ENCODE measurements around the gene SIGLEC7. TPM values are rescaled to one million over a fixed set of nuclear protein-coding genes. Genes with fewer than 3 reads are reported as not detected.

SIGLEC7 gene
- total and polyA plus RNA-seq, 10 of the 15 experiments (the other 5 are each of a cell fraction or from before 2014, with no cell fraction given): 0.15 TPM; not detected in 9

- TF ChIP-seq, protein P1, sequence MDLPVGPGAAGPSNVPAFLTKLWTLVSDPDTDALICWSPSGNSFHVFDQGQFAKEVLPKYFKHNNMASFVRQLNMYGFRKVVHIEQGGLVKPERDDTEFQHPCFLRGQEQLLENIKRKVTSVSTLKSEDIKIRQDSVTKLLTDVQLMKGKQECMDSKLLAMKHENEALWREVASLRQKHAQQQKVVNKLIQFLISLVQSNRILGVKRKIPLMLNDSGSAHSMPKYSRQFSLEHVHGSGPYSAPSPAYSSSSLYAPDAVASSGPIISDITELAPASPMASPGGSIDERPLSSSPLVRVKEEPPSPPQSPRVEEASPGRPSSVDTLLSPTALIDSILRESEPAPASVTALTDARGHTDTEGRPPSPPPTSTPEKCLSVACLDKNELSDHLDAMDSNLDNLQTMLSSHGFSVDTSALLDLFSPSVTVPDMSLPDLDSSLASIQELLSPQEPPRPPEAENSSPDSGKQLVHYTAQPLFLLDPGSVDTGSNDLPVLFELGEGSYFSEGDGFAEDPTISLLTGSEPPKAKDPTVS (IDR thresholded peaks at IDR 0.05; ENCODE audit: low read depth, low read length): no peak; the same call in 1 of the 2 replicates
- TF ChIP-seq BCL11A (IDR thresholded peaks at IDR 0.05; ENCODE audit: low read depth, low read length) (no peak), KAT2A (conservative IDR thresholded peaks at IDR 0.05; ENCODE audit: control insufficient read depth, low read depth, low read length) (no peak), MYB (IDR thresholded peaks at IDR 0.05; ENCODE audit: borderline replicate concordance, low read depth, low read length) (no peak), IKZF2 (IDR thresholded peaks at IDR 0.05) (no peak), PKNOX1 (IDR thresholded peaks at IDR 0.05) (peak; percentile 88), PML (IDR thresholded peaks at IDR 0.05; ENCODE audit: low read length) (no peak), SMARCA5 (IDR thresholded peaks at IDR 0.05) (no peak), NKRF (conservative IDR thresholded peaks at IDR 0.05) (peak; percentile 66), IKZF1 (conservative IDR thresholded peaks at IDR 0.05) (peak; percentile 99), YBX1 (IDR thresholded peaks at IDR 0.05) (no peak), CTCF (IDR thresholded peaks at IDR 0.05 in 2 of 3, conservative IDR thresholded peaks at IDR 0.05 in 1 of 3; ENCODE audit: control insufficient read depth in 2 of 3, extremely low read depth in 1 of 3, insufficient read depth in 1 of 3, low read depth in 3 of 3, low read length in 3 of 3) (no peak)
- TF ChIP-seq, protein P2, sequence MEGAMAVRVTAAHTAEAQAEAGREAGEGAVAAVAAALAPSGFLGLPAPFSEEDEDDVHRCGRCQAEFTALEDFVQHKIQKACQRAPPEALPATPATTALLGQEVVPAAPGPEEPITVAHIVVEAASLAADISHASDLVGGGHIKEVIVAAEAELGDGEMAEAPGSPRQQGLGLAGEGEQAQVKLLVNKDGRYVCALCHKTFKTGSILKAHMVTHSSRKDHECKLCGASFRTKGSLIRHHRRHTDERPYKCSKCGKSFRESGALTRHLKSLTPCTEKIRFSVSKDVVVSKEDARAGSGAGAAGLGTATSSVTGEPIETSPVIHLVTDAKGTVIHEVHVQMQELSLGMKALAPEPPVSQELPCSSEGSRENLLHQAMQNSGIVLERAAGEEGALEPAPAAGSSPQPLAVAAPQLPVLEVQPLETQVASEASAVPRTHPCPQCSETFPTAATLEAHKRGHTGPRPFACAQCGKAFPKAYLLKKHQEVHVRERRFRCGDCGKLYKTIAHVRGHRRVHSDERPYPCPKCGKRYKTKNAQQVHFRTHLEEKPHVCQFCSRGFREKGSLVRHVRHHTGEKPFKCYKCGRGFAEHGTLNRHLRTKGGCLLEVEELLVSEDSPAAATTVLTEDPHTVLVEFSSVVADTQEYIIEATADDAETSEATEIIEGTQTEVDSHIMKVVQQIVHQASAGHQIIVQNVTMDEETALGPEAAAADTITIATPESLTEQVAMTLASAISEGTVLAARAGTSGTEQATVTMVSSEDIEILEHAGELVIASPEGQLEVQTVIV (IDR thresholded peaks at IDR 0.05; ENCODE audit: borderline replicate concordance, partially characterized antibody): peak; percentile 76
- TF ChIP-seq, protein P3, sequence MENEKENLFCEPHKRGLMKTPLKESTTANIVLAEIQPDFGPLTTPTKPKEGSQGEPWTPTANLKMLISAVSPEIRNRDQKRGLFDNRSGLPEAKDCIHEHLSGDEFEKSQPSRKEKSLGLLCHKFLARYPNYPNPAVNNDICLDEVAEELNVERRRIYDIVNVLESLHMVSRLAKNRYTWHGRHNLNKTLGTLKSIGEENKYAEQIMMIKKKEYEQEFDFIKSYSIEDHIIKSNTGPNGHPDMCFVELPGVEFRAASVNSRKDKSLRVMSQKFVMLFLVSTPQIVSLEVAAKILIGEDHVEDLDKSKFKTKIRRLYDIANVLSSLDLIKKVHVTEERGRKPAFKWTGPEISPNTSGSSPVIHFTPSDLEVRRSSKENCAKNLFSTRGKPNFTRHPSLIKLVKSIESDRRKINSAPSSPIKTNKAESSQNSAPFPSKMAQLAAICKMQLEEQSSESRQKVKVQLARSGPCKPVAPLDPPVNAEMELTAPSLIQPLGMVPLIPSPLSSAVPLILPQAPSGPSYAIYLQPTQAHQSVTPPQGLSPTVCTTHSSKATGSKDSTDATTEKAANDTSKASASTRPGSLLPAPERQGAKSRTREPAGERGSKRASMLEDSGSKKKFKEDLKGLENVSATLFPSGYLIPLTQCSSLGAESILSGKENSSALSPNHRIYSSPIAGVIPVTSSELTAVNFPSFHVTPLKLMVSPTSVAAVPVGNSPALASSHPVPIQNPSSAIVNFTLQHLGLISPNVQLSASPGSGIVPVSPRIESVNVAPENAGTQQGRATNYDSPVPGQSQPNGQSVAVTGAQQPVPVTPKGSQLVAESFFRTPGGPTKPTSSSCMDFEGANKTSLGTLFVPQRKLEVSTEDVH (IDR thresholded peaks at IDR 0.05; ENCODE audit: low read depth, partially characterized antibody): peak; percentile 54
Observed at GRCh38 chr19:51108066-51108804, 33.9 kb upstream of the SIGLEC7 start, which contains the start of gene CTU1 (continued).

All from GM12878 (cell line).